ENCODE data around the gene BABAM2. TPM values are rescaled to one million over a fixed set of nuclear protein-coding genes. Genes with fewer than 3 reads are reported as not detected.

Gene BABAM2
- total and polyA plus RNA-seq, 2 experiments from 2014 or later: 17.8 to 21.5 TPM

DNA sequence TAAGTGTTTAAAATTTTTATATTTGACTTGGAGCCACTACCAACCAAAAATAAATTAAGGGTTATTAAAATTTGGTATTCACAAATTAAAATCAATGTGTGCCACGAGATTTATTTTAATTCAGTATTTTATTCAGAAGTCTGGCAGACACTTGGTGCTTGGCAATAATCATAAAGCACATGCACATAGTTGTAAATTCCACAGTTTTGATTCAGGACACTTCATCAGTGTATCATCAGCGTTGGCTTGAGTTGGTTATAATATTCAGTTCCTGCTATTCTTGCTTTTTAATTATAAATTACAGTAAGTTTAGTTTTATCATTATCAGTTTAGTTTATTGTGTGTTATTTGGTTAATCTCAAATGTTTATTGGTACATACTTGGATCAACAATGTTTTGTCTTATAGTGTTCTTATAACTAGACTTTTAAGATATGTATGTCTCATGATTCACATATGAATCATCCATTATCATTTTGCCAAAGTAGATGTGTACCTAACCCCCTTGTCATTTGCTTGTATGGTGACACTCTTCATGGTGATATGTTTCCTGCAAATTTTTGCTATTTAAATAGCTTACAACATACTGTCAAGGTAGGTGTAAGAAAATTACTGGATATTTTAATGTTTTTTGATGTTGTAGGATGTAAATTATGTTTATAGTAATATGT lies 237.9 kb downstream of the BABAM2 start:
- Mint-ChIP-seq H3K4me3 (no peak overlapping the region), H3K27me3 (ENCODE audit: insufficient read depth, low read depth, poor library complexity) (no peaks in the 10 kb centered on the region), H3K27ac (no peak overlapping the region), H3K4me1 (no peaks in the 10 kb centered on the region), H3K36me3 (ENCODE audit: low read depth) (peaks cover 4% of the 10 kb centered on the region; the same call in 2 of the 3 replicates), H3K9me3 (no peaks in the 10 kb centered on the region; the same call in 1 of the 3 replicates)
- DNase-seq (ENCODE audit: low spot score) (no peak), ATAC-seq (no peak)
- Histone ChIP-seq H3K36me3 (ENCODE audit: insufficient read depth) (no peaks in the 10 kb centered on the region), H3K79me2 (replicated peaks; ENCODE audit: insufficient read depth) (no peaks in the 10 kb centered on the region), H3K27ac (ENCODE audit: low read depth) (no peak overlapping the region), H3F3A (replicated peaks; ENCODE audit: low read depth) (no peaks in the 10 kb centered on the region), H3K4me2 (no peak overlapping the region), H3K4me1 (ENCODE audit: insufficient read depth) (no peaks in the 10 kb centered on the region), H3K9me2 (ENCODE audit: insufficient read depth) (no peaks in the 10 kb centered on the region), H3K27me3 (ENCODE audit: insufficient read depth) (no peaks in the 10 kb centered on the region), H2AFZ (no peak overlapping the region), H3K4me3 (no peak overlapping the region), H4K20me1 (replicated peaks; ENCODE audit: insufficient read depth) (no peaks in the 10 kb centered on the region)
- no peak for TF ChIP-seq ZNF462 (CRISPR knock-in tag; IDR thresholded peaks at IDR 0.05)
- TF ChIP-seq NANOG (IDR thresholded peaks at IDR 0.05; ENCODE audit: borderline replicate concordance): no peak
- TF ChIP-seq POLR2AphosphoS5 (IDR thresholded peaks at IDR 0.05; ENCODE audit: low read depth): no peak
- TF ChIP-seq EZH2phosphoT487 (IDR thresholded peaks at IDR 0.05; ENCODE audit: unreplicated experiment): no peak

GRCh38 chr2:28129955-28130695 lies 239.6 kb downstream of the BABAM2 start:
- no peak overlapping the region for H3K27ac Mint-ChIP-seq
- no peaks in the 10 kb centered on the region for H3K4me1 Mint-ChIP-seq
- Histone ChIP-seq H3K4me1 (ENCODE audit: insufficient read depth) (no peaks in the 10 kb centered on the region), H3K9me2 (ENCODE audit: insufficient read depth) (no peaks in the 10 kb centered on the region), H3K36me3 (ENCODE audit: insufficient read depth) (no peaks in the 10 kb centered on the region), H3K4me2 (no peak overlapping the region), H3K27ac (ENCODE audit: low read depth) (no peak overlapping the region), H3K4me3 (no peak overlapping the region), H4K20me1 (replicated peaks; ENCODE audit: insufficient read depth) (no peaks in the 10 kb centered on the region), H3K79me2 (replicated peaks; ENCODE audit: insufficient read depth) (no peaks in the 10 kb centered on the region), H2AFZ (no peak overlapping the region), H3K27me3 (ENCODE audit: insufficient read depth) (no peaks in the 10 kb centered on the region), H3F3A (replicated peaks; ENCODE audit: low read depth) (no peaks in the 10 kb centered on the region)
- no peaks in the 10 kb centered on the region; the same call in 1 of the 3 replicates for H3K9me3 Mint-ChIP-seq
- no peak for DNase-seq (ENCODE audit: low spot score)
- H3K4me3 Mint-ChIP-seq: no peak overlapping the region
- ATAC-seq: no peak
- no peaks in the 10 kb centered on the region for H3K27me3 Mint-ChIP-seq (ENCODE audit: insufficient read depth, low read depth, poor library complexity)
- peaks cover 4% of the 10 kb centered on the region; the same call in 2 of the 3 replicates for H3K36me3 Mint-ChIP-seq (ENCODE audit: low read depth)
- TF ChIP-seq POLR2AphosphoS5 (IDR thresholded peaks at IDR 0.05; ENCODE audit: low read depth) (no peak), EZH2 (IDR thresholded peaks at IDR 0.05; ENCODE audit: low read depth, unreplicated experiment) (no peak), CREB1 (CRISPR knock-in tag; IDR thresholded peaks at IDR 0.05; ENCODE audit: low read depth) (no peak), ZNF114 (CRISPR knock-in tag; IDR thresholded peaks at IDR 0.05) (no peak), REST (IDR thresholded peaks at IDR 0.05; ENCODE audit: unreplicated experiment) (no peak)
